ENCODE results near the gene TRIM74.
"Not testable (repeated sequence)": the region's sequence is repeated elsewhere in the genome, so short reads cannot be mapped to it uniquely, and the experiment has no call there.

GRCh38 chr7:73005693-73006447 lies 36.6 kb upstream of the TRIM74 start:
- TF ChIP-seq CTCF (IDR thresholded peaks at IDR 0.05): not testable (repeated sequence)
- peak; percentile 51 to 87 (median 84) for TF ChIP-seq POLR2A (IDR thresholded peaks at IDR 0.05)
